Erythroblast (primary cell): ENCODE measurements around the gene PCDHB8.
"Not testable (repeated sequence)": the region's sequence is repeated elsewhere in the genome, so short reads cannot be mapped to it uniquely, and the experiment has no call there.

Source experiments
- GATA1 ChIP-seq: IDR thresholded peaks from 2 replicates; pipeline ENCODE4 v1.6.1; 2011; ENCODE audit warnings: low read depth, mild to moderate bottlenecking, control low read depth, low read length, moderate library complexity
- POLR2A ChIP-seq: IDR thresholded peaks from 2 replicates; pipeline ENCODE4 v1.6.1; 2011; ENCODE audit warnings: mild to moderate bottlenecking, low read length

DNA sequence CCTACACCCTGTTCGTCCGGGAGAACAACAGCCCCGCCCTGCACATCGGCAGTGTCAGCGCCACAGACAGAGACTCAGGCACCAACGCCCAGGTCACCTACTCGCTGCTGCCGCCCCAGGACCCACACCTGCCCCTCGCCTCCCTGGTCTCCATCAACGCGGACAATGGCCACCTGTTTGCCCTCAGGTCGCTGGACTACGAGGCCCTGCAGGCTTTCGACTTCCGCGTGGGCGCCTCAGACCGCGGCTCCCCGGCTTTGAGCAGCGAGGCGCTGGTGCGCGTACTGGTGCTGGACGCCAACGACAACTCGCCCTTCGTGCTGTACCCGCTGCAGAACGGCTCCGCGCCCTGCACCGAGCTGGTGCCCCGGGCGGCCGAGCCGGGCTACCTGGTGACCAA, 11.1 kb downstream of the PCDHB8 start:
- not testable (repeated sequence) for TF ChIP-seq POLR2A, GATA1
